ENCODE results near the gene CTNNBL1.

DNA sequence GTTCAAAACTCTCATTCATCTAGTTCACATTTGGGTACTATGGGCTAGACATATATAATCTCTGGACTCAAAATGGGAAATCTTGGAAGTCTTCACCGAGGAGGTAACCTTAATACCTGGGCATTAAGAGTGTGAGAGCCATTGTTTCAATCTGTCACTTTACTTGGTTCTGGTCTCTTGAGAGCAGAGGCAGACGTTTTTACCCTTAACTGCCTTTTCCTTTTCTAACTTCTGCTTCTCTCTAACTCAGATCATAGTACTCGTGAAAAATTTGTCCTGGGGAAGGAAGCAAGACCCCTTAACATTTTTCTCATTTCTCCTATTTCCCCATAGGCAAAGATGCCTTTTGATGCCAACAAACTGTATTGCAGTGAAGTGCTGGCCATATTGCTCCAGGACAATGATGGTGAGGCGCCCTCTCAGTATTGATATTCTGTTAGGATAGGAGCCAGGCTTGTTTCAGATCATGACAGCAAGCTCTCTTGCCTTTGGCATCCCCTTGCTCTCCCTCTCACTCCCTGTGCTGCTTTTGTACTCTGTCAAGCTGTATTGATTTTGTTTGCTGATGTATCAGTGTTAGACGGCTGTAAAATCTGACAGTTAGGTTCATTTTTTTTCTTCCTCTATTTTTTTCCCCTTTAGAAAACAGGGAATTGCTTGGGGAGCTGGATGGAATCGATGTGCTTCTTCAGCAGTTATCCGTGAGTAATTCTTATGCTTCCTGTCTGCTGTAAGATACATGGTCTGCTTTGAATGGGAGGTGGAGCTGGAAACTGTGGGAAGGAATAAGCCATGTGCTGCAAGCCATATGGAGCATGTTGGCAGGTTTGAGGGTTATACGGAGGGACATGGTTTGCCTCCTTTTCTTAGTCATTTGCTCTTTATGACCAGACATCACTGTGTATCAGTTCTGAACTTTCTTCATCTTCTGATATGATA, 83.5 kb downstream of the CTNNBL1 start:
- TF ChIP-seq, protein P1, sequence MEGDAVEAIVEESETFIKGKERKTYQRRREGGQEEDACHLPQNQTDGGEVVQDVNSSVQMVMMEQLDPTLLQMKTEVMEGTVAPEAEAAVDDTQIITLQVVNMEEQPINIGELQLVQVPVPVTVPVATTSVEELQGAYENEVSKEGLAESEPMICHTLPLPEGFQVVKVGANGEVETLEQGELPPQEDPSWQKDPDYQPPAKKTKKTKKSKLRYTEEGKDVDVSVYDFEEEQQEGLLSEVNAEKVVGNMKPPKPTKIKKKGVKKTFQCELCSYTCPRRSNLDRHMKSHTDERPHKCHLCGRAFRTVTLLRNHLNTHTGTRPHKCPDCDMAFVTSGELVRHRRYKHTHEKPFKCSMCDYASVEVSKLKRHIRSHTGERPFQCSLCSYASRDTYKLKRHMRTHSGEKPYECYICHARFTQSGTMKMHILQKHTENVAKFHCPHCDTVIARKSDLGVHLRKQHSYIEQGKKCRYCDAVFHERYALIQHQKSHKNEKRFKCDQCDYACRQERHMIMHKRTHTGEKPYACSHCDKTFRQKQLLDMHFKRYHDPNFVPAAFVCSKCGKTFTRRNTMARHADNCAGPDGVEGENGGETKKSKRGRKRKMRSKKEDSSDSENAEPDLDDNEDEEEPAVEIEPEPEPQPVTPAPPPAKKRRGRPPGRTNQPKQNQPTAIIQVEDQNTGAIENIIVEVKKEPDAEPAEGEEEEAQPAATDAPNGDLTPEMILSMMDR (IDR thresholded peaks at IDR 0.05; ENCODE audit: extremely low read depth in 1 of 2, insufficient read depth in 1 of 2, low read depth in 1 of 2, low read length in 2 of 2), result no peak
- TF ChIP-seq EZH2 (IDR thresholded peaks at IDR 0.05; ENCODE audit: borderline replicate concordance, low read depth, low read length, severe bottlenecking), result no peak
- TF ChIP-seq POLR2A (IDR thresholded peaks at IDR 0.05; ENCODE audit: low read depth, low read length), result no peak
- TF ChIP-seq POLR2AphosphoS5 (IDR thresholded peaks at IDR 0.05; ENCODE audit: insufficient read depth, low read depth, low read length), result no peak
- TF ChIP-seq MYC (IDR thresholded peaks at IDR 0.05; ENCODE audit: low read depth, low read length), result no peak
- TF ChIP-seq, protein P2, sequence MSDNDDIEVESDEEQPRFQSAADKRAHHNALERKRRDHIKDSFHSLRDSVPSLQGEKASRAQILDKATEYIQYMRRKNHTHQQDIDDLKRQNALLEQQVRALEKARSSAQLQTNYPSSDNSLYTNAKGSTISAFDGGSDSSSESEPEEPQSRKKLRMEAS (IDR thresholded peaks at IDR 0.05; ENCODE audit: insufficient read depth, insufficient read length), result no peak
- no peak for TF ChIP-seq JUN (IDR thresholded peaks at IDR 0.05; ENCODE audit: borderline replicate concordance, insufficient read depth, insufficient read length, low read depth)
